Hepatocyte (in vitro differentiated cells): ENCODE data around the gene DNAJC8.

ENCODE experiments used
- EZH2 ChIP-seq: fragments of 200-600 bp; sonication (generic); IDR thresholded peaks from 2 replicates; pipeline ENCODE4 v1.6.1; 2016; ENCODE audit warnings: antibody characterized with exemption, mild to moderate bottlenecking, borderline replicate concordance
- EZH2phosphoT487 ChIP-seq: fragments of 200-600 bp; sonication (generic); IDR thresholded peaks from one replicate; pipeline ENCODE4 v1.6.1; 2018; ENCODE audit warnings: antibody characterized with exemption, mild to moderate bottlenecking, low read depth, moderate library complexity; ENCODE audit not compliant: unreplicated experiment, severe bottlenecking
- TF ChIP-seq, protein P1 (sequence below): fragments of 200-600 bp; sonication (generic); IDR thresholded peaks from 2 replicates; pipeline ENCODE4 v1.5.1; 2016; ENCODE audit warnings: antibody characterized with exemption, mild to moderate bottlenecking; ENCODE audit not compliant: poor library complexity

DNA sequence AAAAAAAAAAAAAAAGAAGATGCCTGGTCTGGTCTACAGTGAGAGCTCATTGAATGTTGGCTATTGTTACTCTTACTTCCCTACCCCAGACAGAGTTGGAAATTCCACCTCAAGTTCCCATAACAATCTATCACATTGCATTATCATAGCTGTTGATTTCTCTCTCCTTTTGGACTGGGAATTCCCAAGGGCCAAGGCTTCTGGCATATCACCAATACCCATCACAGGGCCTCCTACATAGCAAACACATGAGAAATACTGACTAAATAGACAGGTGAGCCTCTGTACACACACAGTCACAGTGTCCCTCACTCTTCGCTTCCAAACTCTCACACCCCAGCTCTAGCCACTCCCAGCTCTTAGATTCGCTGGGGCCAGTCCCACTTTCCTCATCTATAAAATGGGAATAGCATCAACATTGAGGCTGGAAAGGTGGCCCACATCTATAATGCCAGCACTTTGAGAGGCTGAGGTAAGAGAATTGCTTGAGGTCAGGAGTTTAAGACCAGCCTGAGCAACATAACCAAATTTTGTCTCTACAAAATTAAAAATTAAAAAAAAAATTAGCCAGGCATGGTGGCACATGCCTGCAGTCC is 62.7 kb downstream of the DNAJC8 start:
- TF ChIP-seq, protein P1, sequence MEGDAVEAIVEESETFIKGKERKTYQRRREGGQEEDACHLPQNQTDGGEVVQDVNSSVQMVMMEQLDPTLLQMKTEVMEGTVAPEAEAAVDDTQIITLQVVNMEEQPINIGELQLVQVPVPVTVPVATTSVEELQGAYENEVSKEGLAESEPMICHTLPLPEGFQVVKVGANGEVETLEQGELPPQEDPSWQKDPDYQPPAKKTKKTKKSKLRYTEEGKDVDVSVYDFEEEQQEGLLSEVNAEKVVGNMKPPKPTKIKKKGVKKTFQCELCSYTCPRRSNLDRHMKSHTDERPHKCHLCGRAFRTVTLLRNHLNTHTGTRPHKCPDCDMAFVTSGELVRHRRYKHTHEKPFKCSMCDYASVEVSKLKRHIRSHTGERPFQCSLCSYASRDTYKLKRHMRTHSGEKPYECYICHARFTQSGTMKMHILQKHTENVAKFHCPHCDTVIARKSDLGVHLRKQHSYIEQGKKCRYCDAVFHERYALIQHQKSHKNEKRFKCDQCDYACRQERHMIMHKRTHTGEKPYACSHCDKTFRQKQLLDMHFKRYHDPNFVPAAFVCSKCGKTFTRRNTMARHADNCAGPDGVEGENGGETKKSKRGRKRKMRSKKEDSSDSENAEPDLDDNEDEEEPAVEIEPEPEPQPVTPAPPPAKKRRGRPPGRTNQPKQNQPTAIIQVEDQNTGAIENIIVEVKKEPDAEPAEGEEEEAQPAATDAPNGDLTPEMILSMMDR, result no peak
- TF ChIP-seq EZH2 (no peak), EZH2phosphoT487 (no peak)
